ENCODE measurements around the gene SLC35G3. TPM values are rescaled to one million over a fixed set of nuclear protein-coding genes. Genes with fewer than 3 reads are reported as not detected.

The SLC35G3 gene
- total RNA-seq, 2 experiments from 2014 or later = not detected

DNA sequence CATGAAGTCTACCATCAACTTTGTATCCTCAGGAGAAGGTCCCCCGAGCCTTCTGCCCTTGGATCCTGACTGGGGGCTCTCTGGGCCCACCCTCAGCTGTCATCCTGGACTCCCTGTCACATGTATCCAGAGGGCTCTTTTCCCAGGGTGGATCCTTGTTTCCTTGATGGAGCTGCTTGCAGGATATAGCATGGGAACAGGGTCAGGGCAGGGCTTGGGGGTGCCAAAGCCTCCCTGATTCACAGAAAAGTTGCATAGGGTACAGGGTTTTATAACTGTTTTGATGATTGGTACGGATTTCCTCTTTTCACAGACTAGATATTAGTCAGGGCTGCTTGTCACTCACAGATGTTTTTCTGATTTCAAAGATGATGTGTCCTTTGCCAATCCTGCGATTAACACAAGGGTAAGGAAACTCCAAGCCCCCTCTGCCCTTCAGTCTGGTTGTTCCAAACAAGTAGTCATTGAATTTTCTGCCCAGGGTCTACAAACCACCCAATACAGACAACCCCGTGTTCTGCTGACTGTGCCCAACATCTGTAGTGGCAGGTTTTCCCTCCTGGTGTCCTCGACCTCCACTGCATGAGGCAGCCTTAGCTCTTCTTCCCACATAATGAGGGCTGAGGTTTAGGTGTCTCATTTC lies 20.6 kb upstream of the SLC35G3 start:
- peak; percentile 52 for ATAC-seq (ENCODE audit: poor library complexity)
- no peaks in the 10 kb centered on the region for H3K27me3 Mint-ChIP-seq
- H3K27ac ChIP-seq (ENCODE audit: low read depth in 1 of 2, low read length in 2 of 2) = peak overlapping the region; percentile 75 to 89
- TF ChIP-seq, protein P1, sequence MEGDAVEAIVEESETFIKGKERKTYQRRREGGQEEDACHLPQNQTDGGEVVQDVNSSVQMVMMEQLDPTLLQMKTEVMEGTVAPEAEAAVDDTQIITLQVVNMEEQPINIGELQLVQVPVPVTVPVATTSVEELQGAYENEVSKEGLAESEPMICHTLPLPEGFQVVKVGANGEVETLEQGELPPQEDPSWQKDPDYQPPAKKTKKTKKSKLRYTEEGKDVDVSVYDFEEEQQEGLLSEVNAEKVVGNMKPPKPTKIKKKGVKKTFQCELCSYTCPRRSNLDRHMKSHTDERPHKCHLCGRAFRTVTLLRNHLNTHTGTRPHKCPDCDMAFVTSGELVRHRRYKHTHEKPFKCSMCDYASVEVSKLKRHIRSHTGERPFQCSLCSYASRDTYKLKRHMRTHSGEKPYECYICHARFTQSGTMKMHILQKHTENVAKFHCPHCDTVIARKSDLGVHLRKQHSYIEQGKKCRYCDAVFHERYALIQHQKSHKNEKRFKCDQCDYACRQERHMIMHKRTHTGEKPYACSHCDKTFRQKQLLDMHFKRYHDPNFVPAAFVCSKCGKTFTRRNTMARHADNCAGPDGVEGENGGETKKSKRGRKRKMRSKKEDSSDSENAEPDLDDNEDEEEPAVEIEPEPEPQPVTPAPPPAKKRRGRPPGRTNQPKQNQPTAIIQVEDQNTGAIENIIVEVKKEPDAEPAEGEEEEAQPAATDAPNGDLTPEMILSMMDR (IDR thresholded peaks at IDR 0.05) = no peak
- peaks cover 75% of the 10 kb centered on the region for H3K4me1 ChIP-seq (ENCODE audit: insufficient read depth, low read length)
- CTCF ChIA-PET = interaction anchor here (0.9 to 3.9 kb wide), 12 partner anchors 22 to 325 kb away, joined by 3 to 19 read pairs (median 4); partner anchors contain the start of gene SLFN5
- peak overlapping the region; percentile 18 for H3K4me3 Mint-ChIP-seq
- no peaks in the 10 kb centered on the region for H3K27me3 ChIP-seq (ENCODE audit: control insufficient read depth in 1 of 2, insufficient read depth in 2 of 2, low read length in 2 of 2)
- peak in 13 of 14 experiments; percentile 13 to 72 (median 29) for DNase-seq
- H3K36me3 ChIP-seq (ENCODE audit: insufficient read depth, low read length) = no peaks in the 10 kb centered on the region
- intact Hi-C loops (cut with DNase I, micrococcal nuclease) = loop anchor here (1.0 to 2.0 kb wide), 4 partner anchors 28 to 98 kb away; partner anchors contain the start of gene SLFN5 (in 1 of the 2)
- no peaks in the 10 kb centered on the region for H3K9me3 ChIP-seq (ENCODE audit: control insufficient read depth in 1 of 2, insufficient read depth in 1 of 2, low read length in 2 of 2)
- peaks cover 91% of the 10 kb centered on the region for H3K4me1 Mint-ChIP-seq (ENCODE audit: low read depth)
- H3K27ac Mint-ChIP-seq = peak overlapping the region; percentile 91
- H3K4me3 ChIP-seq (ENCODE audit: low read length) = peak overlapping the region; percentile 46
- H3K36me3 Mint-ChIP-seq (ENCODE audit: low read depth) = peaks cover 4% of the 10 kb centered on the region
- H3K9me3 Mint-ChIP-seq = peaks cover 2% of the 10 kb centered on the region
- POLR2A ChIA-PET = interaction anchor here (0.6 to 8.7 kb wide), 44 partner anchors 9 to 1339 kb away, joined by 3 to 440 read pairs (median 7); partner anchors contain the start of genes PEX12, RASL10B, SLFN11 and SLFN12L

DNA sequence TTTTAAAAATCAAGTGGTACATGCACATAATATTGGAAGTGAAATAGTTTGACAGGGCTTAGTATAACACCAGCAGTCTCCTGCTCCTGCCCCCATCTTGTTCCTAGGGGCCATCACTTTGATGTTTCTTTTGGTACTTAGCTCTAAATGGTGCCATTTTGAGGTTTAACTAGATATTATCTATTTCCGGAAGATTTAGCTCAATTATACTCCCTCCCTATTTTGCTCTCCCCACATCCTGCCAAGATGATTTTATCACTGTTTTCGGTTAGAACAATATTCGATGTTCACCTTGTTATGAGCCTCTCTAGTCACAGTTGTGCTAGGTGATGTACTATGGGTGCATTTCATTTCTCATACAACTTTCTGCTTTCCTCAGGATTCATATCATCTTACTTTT lies 20.0 kb upstream of the SLC35G3 start:
- no peaks in the 10 kb centered on the region for H3K27me3 ChIP-seq (ENCODE audit: control insufficient read depth in 1 of 2, insufficient read depth in 2 of 2, low read length in 2 of 2)
- Mint-ChIP-seq H3K27ac (peak overlapping the region; percentile 91), H3K4me3 (peak overlapping the region; percentile 18), H3K4me1 (ENCODE audit: low read depth) (peaks cover 91% of the 10 kb centered on the region), H3K27me3 (no peaks in the 10 kb centered on the region), H3K36me3 (ENCODE audit: low read depth) (peaks cover 4% of the 10 kb centered on the region), H3K9me3 (peaks cover 2% of the 10 kb centered on the region)
- H3K36me3 ChIP-seq (ENCODE audit: insufficient read depth, low read length) = no peaks in the 10 kb centered on the region
- no peaks in the 10 kb centered on the region for H3K9me3 ChIP-seq (ENCODE audit: control insufficient read depth in 1 of 2, insufficient read depth in 1 of 2, low read length in 2 of 2)
- peak overlapping the region; percentile 75 to 89 for H3K27ac ChIP-seq (ENCODE audit: low read depth in 1 of 2, low read length in 2 of 2)
- DNase-seq (peak in 9 of 14 experiments; percentile 11 to 94 (median 43)), ATAC-seq (ENCODE audit: poor library complexity) (peak; percentile 78)
- ChIA-PET POLR2A (interaction anchor here (0.6 to 8.7 kb wide), 48 partner anchors 8 to 1340 kb away, joined by 3 to 440 read pairs (median 6); partner anchors contain the start of genes PEX12, RASL10B, SLFN11 and SLFN12L), CTCF (interaction anchor here (1.0 to 3.9 kb wide), 11 partner anchors 23 to 325 kb away, joined by 3 to 19 read pairs (median 4); partner anchors contain the start of gene SLFN5)
- H3K4me3 ChIP-seq (ENCODE audit: low read length) = peak overlapping the region; percentile 46
- TF ChIP-seq, protein P1 (IDR thresholded peaks at IDR 0.05) = no peak
- H3K4me1 ChIP-seq (ENCODE audit: insufficient read depth, low read length) = peaks cover 72% of the 10 kb centered on the region
- intact Hi-C loops (cut with DNase I, micrococcal nuclease) = loop anchor here (1.0 to 2.0 kb wide), 4 partner anchors 28 to 99 kb away; partner anchors contain the start of gene SLFN5 (in 1 of the 2)

DNA sequence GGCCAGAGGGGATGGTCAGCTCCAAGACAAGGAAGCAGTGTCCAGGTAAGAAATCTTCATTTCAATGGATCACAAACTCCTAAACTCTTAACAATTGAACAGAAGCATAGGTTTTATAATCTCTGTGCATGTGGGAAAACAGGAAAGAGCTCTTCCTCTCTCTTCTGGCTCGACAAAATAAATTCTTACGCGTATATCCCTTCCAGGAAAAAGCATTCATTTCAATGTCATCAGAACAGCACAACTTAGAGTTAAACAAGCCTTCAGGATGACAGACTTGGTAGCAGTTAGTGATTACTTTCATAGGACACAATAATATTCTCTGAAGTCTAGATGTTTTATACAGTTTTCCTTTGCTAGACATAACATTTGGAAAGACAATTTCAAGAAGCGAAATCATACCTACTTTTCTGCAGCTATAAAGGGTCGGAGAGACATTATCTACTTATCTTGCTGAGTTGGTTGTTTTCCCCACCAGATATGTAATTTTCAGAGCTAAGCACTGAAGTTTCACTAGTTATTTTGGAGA lies 19.3 kb upstream of the SLC35G3 start:
- POLR2A ChIA-PET = interaction anchor here (0.6 to 8.7 kb wide), 44 partner anchors 8 to 1341 kb away, joined by 3 to 440 read pairs (median 8); partner anchors contain the start of genes PEX12, RASL10B, SLFN11 and SLFN12L
- intact Hi-C loops (cut with DNase I, micrococcal nuclease) = loop anchor here in 1 of 2 experiments (2.0 kb wide), 1 partner anchor 37 kb away; no protein-coding TSS in a partner anchor
- peaks cover 91% of the 10 kb centered on the region for H3K4me1 Mint-ChIP-seq (ENCODE audit: low read depth)
- Histone ChIP-seq H3K4me1 (ENCODE audit: insufficient read depth, low read length) (peaks cover 73% of the 10 kb centered on the region), H3K27ac (ENCODE audit: low read depth in 1 of 2, low read length in 2 of 2) (peak overlapping the region; percentile 57 to 89), H3K36me3 (ENCODE audit: insufficient read depth, low read length) (no peaks in the 10 kb centered on the region), H3K9me3 (ENCODE audit: control insufficient read depth in 1 of 2, insufficient read depth in 1 of 2, low read length in 2 of 2) (no peaks in the 10 kb centered on the region), H3K4me3 (ENCODE audit: low read length) (peak overlapping the region; percentile 46), H3K27me3 (ENCODE audit: control insufficient read depth in 1 of 2, insufficient read depth in 2 of 2, low read length in 2 of 2) (no peaks in the 10 kb centered on the region)
- DNase-seq = no peak
- peaks cover 5% of the 10 kb centered on the region for H3K9me3 Mint-ChIP-seq
- H3K36me3 Mint-ChIP-seq (ENCODE audit: low read depth) = peaks cover 4% of the 10 kb centered on the region
- TF ChIP-seq, protein P1 (IDR thresholded peaks at IDR 0.05) = no peak
- H3K27ac Mint-ChIP-seq = peak overlapping the region; percentile 91
- peak overlapping the region; percentile 18 for H3K4me3 Mint-ChIP-seq
- H3K27me3 Mint-ChIP-seq = no peaks in the 10 kb centered on the region
- CTCF ChIA-PET = interaction anchor here (1.0 to 3.9 kb wide), 10 partner anchors 22 to 322 kb away, joined by 3 to 19 read pairs (median 4); partner anchors contain the start of gene SLFN5
- ATAC-seq (ENCODE audit: poor library complexity) = no peak

All from CD4-positive, alpha-beta T cell (primary cell).